ENCODE results near the gene GAS7.

- TF ChIP-seq CTCF (IDR thresholded peaks at IDR 0.05) (no peak), POLR2AphosphoS5 (IDR thresholded peaks at IDR 0.05) (no peak), POLR2A (IDR thresholded peaks at IDR 0.05) (no peak)
Observed at GRCh38 chr17:10172241-10172741, 26.1 kb downstream of the GAS7 start.

Measured in stomach (tissue), 4 donors.